ENCODE measurements around the gene MAGED4B.

- TF ChIP-seq, protein P1, sequence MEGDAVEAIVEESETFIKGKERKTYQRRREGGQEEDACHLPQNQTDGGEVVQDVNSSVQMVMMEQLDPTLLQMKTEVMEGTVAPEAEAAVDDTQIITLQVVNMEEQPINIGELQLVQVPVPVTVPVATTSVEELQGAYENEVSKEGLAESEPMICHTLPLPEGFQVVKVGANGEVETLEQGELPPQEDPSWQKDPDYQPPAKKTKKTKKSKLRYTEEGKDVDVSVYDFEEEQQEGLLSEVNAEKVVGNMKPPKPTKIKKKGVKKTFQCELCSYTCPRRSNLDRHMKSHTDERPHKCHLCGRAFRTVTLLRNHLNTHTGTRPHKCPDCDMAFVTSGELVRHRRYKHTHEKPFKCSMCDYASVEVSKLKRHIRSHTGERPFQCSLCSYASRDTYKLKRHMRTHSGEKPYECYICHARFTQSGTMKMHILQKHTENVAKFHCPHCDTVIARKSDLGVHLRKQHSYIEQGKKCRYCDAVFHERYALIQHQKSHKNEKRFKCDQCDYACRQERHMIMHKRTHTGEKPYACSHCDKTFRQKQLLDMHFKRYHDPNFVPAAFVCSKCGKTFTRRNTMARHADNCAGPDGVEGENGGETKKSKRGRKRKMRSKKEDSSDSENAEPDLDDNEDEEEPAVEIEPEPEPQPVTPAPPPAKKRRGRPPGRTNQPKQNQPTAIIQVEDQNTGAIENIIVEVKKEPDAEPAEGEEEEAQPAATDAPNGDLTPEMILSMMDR (IDR thresholded peaks at IDR 0.05; ENCODE audit: low read depth, low read length): no peak
- no peak for TF ChIP-seq EZH2phosphoT487 (IDR thresholded peaks at IDR 0.05; ENCODE audit: low read depth)
Observed at GRCh38 chrX:52118262-52118661, 49.3 kb upstream of the MAGED4B start.

Measured in OCI-LY3 (cell line).